GM12878 (cell line): Measurements from ENCODE around the gene SNCA. TPM values are rescaled to one million over a fixed set of nuclear protein-coding genes. Genes with fewer than 3 reads are reported as not detected.

Experiments used
- ATAC-seq: fragments of 200-7000 bp; cut with Tn5 transposase; 3 replicates; pipeline ENCODE4 v1.9.1; 2020; ENCODE audit warnings: mild to moderate bottlenecking, moderate library complexity
- BruUV-seq: library from RNA; stranded (reverse); fragments of 400-500 nt; replicated peaks from 2 replicates; lab custom pipeline; 2021; lab: Mats Ljungman, UMichigan
- CTCF ChIA-PET: fragments of 300-600 bp; sonication (Branson Sonifier 250); formaldehyde crosslinking; extraction: SDS; loops from one replicate; lab custom pipeline; 2021; ENCODE audit warnings: inconsistent platforms; lab: Yijun Ruan, JAX
- POLR2A ChIA-PET: fragments of 350-600 bp; formaldehyde crosslinking; extraction: SDS; loops from one replicate; lab custom pipeline; 2021; ENCODE audit warnings: inconsistent platforms; lab: Charles Lee
- RAD21 ChIA-PET: fragments of 300-600 bp; sonication (Branson Sonifier 250); formaldehyde crosslinking; loops from one replicate; lab custom pipeline; 2023; ENCODE audit warnings: antibody characterized with exemption; ENCODE audit not compliant: unreplicated experiment; lab: Charles Lee
- SMC1A ChIA-PET: fragments of 300-600 bp; sonication (Branson Sonifier 250); formaldehyde crosslinking; loops from one replicate; lab custom pipeline; 2023; ENCODE audit not compliant: unreplicated experiment, uncharacterized antibody; lab: Charles Lee
- DNase-seq: peaks from one replicate; pipeline ENCODE4 v3.0.0-alpha.2; 2011; ENCODE audit warnings: low read depth, low spot score
- FAIRE-seq: peaks from 3 replicates; lab custom pipeline; 2011; peaks lifted over from hg19 to GRCh38; lab: Jason Lieb, UNC
- H2AFZ ChIP-seq: 2 replicates; pipeline ENCODE4 v1.6.0; 2011; ENCODE audit warnings: low read depth, low read length, control low read depth; ENCODE audit not compliant: control insufficient read depth
- H3K27ac ChIP-seq: 2 replicates; pipeline ENCODE4 v1.5.1; 2011; ENCODE audit warnings: control low read depth; ENCODE audit not compliant: control insufficient read depth, insufficient read depth
- H3K27me3 ChIP-seq, 2 experiments: replicated peaks in 1 of 2; 2 replicates each; pipeline versions ENCODE4 v1.6.0 to v1.6.1; 2011; ENCODE audit warnings: low read length in 1 of 2; ENCODE audit not compliant: control insufficient read depth in 2 of 2, insufficient read depth in 2 of 2
- H3K36me3 ChIP-seq, 2 experiments: 2 replicates each; pipeline ENCODE4 v1.5.1; 2011; ENCODE audit warnings: low read length in 1 of 2; ENCODE audit not compliant: control insufficient read depth in 2 of 2, insufficient read depth in 2 of 2
- H3K4me1 ChIP-seq: 2 replicates; pipeline ENCODE4 v1.6.1; 2011; ENCODE audit warnings: mild to moderate bottlenecking, low read length, moderate library complexity, mixed read lengths; ENCODE audit not compliant: control insufficient read depth, insufficient read depth
- H3K4me2 ChIP-seq: 2 replicates; pipeline ENCODE4 v1.6.0; 2011; ENCODE audit warnings: control low read depth; ENCODE audit not compliant: control insufficient read depth, insufficient read depth
- H3K4me3 ChIP-seq: fragments of 200-600 bp; sonication (generic); 2 replicates; pipeline ENCODE4 v1.5.1; 2016
- H3K79me2 ChIP-seq: 2 replicates; pipeline ENCODE4 v1.6.0; 2011; ENCODE audit warnings: low read length; ENCODE audit not compliant: control insufficient read depth, insufficient read depth
- H3K9ac ChIP-seq: 2 replicates; pipeline ENCODE4 v1.8.0; 2011; ENCODE audit warnings: low read length, control low read depth, mixed read lengths; ENCODE audit not compliant: control insufficient read depth, insufficient read depth
- H3K9me3 ChIP-seq: replicated peaks from 3 replicates; pipeline ENCODE4 v1.5.1; 2011; ENCODE audit warnings: mild to moderate bottlenecking, low read length; ENCODE audit not compliant: control insufficient read depth, insufficient read depth
- H4K20me1 ChIP-seq: 2 replicates; pipeline ENCODE4 v1.6.0; 2011; ENCODE audit not compliant: control insufficient read depth, insufficient read depth
- BHLHE40 ChIP-seq, 2 experiments: fragments of 450-650 bp in 1 of 2; IDR thresholded peaks; 2 replicates each; pipeline ENCODE4 v1.6.1; 2011 to 2017; ENCODE audit warnings: low read depth in 2 of 2, borderline replicate concordance in 1 of 2, improper control_type of control experiment in 1 of 2, low read length in 1 of 2, mild to moderate bottlenecking in 1 of 2
- CEBPZ ChIP-seq: fragments of 150-350 bp; IDR thresholded peaks from 2 replicates; pipeline ENCODE4 v1.6.1; 2016; ENCODE audit warnings: low read depth, low read length
- MEF2B ChIP-seq: fragments of 450-650 bp; IDR thresholded peaks from 2 replicates; pipeline ENCODE4 v1.6.1; 2018; ENCODE audit warnings: mild to moderate bottlenecking, moderate library complexity; ENCODE audit not compliant: partially characterized antibody, poor library complexity, severe bottlenecking
- NR2C2 ChIP-seq: IDR thresholded peaks from 2 replicates; pipeline ENCODE4 v1.6.1; 2011; ENCODE audit warnings: borderline replicate concordance, low read depth; ENCODE audit not compliant: control insufficient read depth, insufficient read length
- PML ChIP-seq: IDR thresholded peaks from 2 replicates; pipeline ENCODE4 v1.6.1; 2012; ENCODE audit warnings: low read length, inconsistent platforms
- RAD21 ChIP-seq: IDR thresholded peaks from 2 replicates; pipeline ENCODE4 v1.6.1; 2011; ENCODE audit warnings: mild to moderate bottlenecking, low read depth, low read length, moderate library complexity; ENCODE audit not compliant: insufficient read depth
- RB1 ChIP-seq: fragments of 450-650 bp; formaldehyde crosslinking; IDR thresholded peaks from 2 replicates; pipeline ENCODE4 v1.6.1; 2017; ENCODE audit warnings: mild to moderate bottlenecking, borderline replicate concordance
- SMAD1 ChIP-seq: fragments of 450-650 bp; IDR thresholded peaks from 2 replicates; pipeline ENCODE4 v1.6.1; 2018; ENCODE audit warnings: mild to moderate bottlenecking, low read depth; ENCODE audit not compliant: partially characterized antibody
- SMC3 ChIP-seq: IDR thresholded peaks from 2 replicates; pipeline ENCODE4 v1.6.1; 2011; ENCODE audit warnings: low read length, improper control_type of control experiment, borderline replicate concordance
- SPI1 ChIP-seq: IDR thresholded peaks from 2 replicates; pipeline ENCODE4 v1.6.1; 2011; ENCODE audit warnings: low read depth, mild to moderate bottlenecking, low read length, moderate library complexity, borderline replicate concordance; ENCODE audit not compliant: insufficient read depth
- SUZ12 ChIP-seq: fragments of 200-600 bp; sonication (generic); IDR thresholded peaks from one replicate; pipeline ENCODE4 v1.6.1; 2018; ENCODE audit warnings: antibody characterized with exemption, mild to moderate bottlenecking; ENCODE audit not compliant: unreplicated experiment
- TBL1XR1 ChIP-seq: IDR thresholded peaks from 2 replicates; pipeline ENCODE4 v1.6.1; 2012; ENCODE audit warnings: low read depth, low read length, improper control_type of control experiment
- USF2 ChIP-seq: IDR thresholded peaks from 2 replicates; pipeline ENCODE4 v1.6.1; 2011; ENCODE audit warnings: low read depth, low read length, improper control_type of control experiment, borderline replicate concordance
- WGBS: methylation state at CpG from one replicate; pipeline ENCODE4 v1.1.6; 2016; ENCODE audit warnings: low lambda C conversion rate; ENCODE audit not compliant: insufficient replicate concordance, insufficient coverage; ENCODE audit errors: missing lambda C conversion rate; 5-methylcytosine and 5-hydroxymethylcytosine counted together
- in situ Hi-C: fragments of 300-500 bp; cut with MboI; formaldehyde crosslinking; loops from 9 replicates; pipeline ENCODE4 v1.14.3; 2018; ENCODE audit warnings: mixed read lengths
- intact Hi-C: fragments of 100-400 bp; cut with micrococcal nuclease; formaldehyde crosslinking; loops from one replicate; pipeline ENCODE4 v1.14.2; 2022; ENCODE audit not compliant: unreplicated experiment
- polyA plus RNA-seq, 11 experiments: library from polyadenylated mRNA; depleted of rRNA in 4 of 11; unstranded in 6 of 11; stranded (reverse) in 5 of 11; fragments of >200 nt; fragmentation: Nextera tagmentation in 4 of 11; fragmentation: Illumina TruSeq in 1 of 11; extraction: Ambion mirVana in 4 of 11; extraction: Trizol in 1 of 11; gene quantifications; 1 replicate in 1 of 11; 2 replicates in 10 of 11; pipeline versions ENCODE4 v1.2.1 to v1.2.3, GENCODE V29; 2011 to 2016; ENCODE audit warnings: inconsistent platforms in 2 of 11, missing spikeins in 2 of 11, low read depth in 1 of 11
- total RNA-seq, 4 experiments: library from RNA; depleted of rRNA in 3 of 4; stranded (reverse); fragments of >200 nt in 3 of 4; fragmentation: Illumina TruSeq in 1 of 4; extraction: Trizol in 1 of 4; gene quantifications; 2 replicates each; pipeline versions ENCODE4 v1.2.1 to v1.2.3, GENCODE V29; 2013 to 2021

Gene SNCA
- total and polyA plus RNA-seq, 10 of the 15 experiments (the other 5 are each of a cell fraction or from before 2014, with no cell fraction given), result 0.22 TPM; not detected in 9

GRCh38 chr4:89797117-89797516 is 39.8 kb downstream of the SNCA start (continued):
- no peak for TF ChIP-seq SMC3
- TF ChIP-seq RAD21, result no peak
- TF ChIP-seq SPI1, result no peak
- TF ChIP-seq TBL1XR1, result no peak

- RAD21 ChIA-PET, result no interaction called here
- no TSS peak for BruUV-seq
These were observed 48.5 kb downstream of the SNCA start for GRCh38 chr4:89788206-89789072.

More at GRCh38 chr4:89788206-89789072, 48.5 kb downstream of the SNCA start:
- intact Hi-C loops, result no loop called here
- no peak overlapping the region for H3K27ac ChIP-seq
- H3K79me2 ChIP-seq, result no peaks in the 10 kb centered on the region
- no peak overlapping the region for H3K4me2 ChIP-seq
- DNase-seq (no peak), FAIRE-seq (no peak), ATAC-seq (no peak)
- no peaks in the 10 kb centered on the region for H3K36me3 ChIP-seq
- CTCF ChIA-PET, result no interaction called here
- no peak overlapping the region for H3K9ac ChIP-seq
- H2AFZ ChIP-seq, result no peak overlapping the region
- no peaks in the 10 kb centered on the region for H4K20me1 ChIP-seq
- SMC1A ChIA-PET, result no interaction called here
- H3K4me3 ChIP-seq, result no peak overlapping the region
- no peaks in the 10 kb centered on the region for H3K27me3 ChIP-seq
- no peak for TF ChIP-seq PML
- TF ChIP-seq BHLHE40 (IDR thresholded peaks at IDR 0.05; ENCODE audit: borderline replicate concordance in 1 of 2, low read depth in 2 of 2, low read length in 1 of 2), result no peak
- no peak for TF ChIP-seq SMAD1
- no peak for TF ChIP-seq USF2
- no peak for TF ChIP-seq NR2C2
- no peak for TF ChIP-seq CEBPZ
- no peak for TF ChIP-seq SUZ12
- TF ChIP-seq MEF2B, result no peak
- TF ChIP-seq RB1, result no peak
- in situ Hi-C loops, result no loop called here
- WGBS, result 0% methylated on average over 2 of the region's 2 CpGs
- H3K4me1 ChIP-seq, result no peaks in the 10 kb centered on the region
- POLR2A ChIA-PET, result no interaction called here
- H3K9me3 ChIP-seq, result no peaks in the 10 kb centered on the region
